Vagina (tissue), 2 donors: ENCODE measurements around the gene NCAPD3.

Experiments used
- CTCF ChIP-seq, 3 experiments: fragments of 450-650 bp in 2 of 3; fragments of 200-600 bp in 1 of 3; sonication (generic) in 1 of 3; IDR thresholded peaks; one replicate each; pipeline ENCODE4 v1.5.1; 2017 to 2019; ENCODE audit warnings: antibody characterized with exemption in 3 of 3, mild to moderate bottlenecking in 2 of 3, moderate library complexity in 2 of 3
- POLR2A ChIP-seq, 2 donors: fragments of 450-650 bp; IDR thresholded peaks; one replicate each; pipeline ENCODE4 v1.6.1; 2017; ENCODE audit warnings: antibody characterized with exemption in 2 of 2, mild to moderate bottlenecking in 2 of 2, moderate library complexity in 2 of 2

GRCh38 chr11:134155946-134156865 lies 67.6 kb downstream of the NCAPD3 start:
- no peak for TF ChIP-seq CTCF (IDR thresholded peaks at IDR 0.05)
- no peak for TF ChIP-seq POLR2A (IDR thresholded peaks at IDR 0.05)
